HG03575 (cell line): Measurements from ENCODE around the gene CCNY.

ENCODE experiments used
- ATAC-seq: cut with Tn5 transposase; IDR thresholded peaks from one replicate; pipeline ENCODE4 v1.9.1; 2021; ENCODE audit not compliant: unreplicated experiment, insufficient number of reproducible peaks, low FRiP score; ENCODE audit errors: extremely low read depth

CCNY gene

GRCh38 chr10:35488228-35488627 is 151.9 kb downstream of the CCNY start:
- ATAC-seq: no peak

GRCh38 chr10:35492386-35493195 is 156.3 kb downstream of the CCNY start:
- ATAC-seq: no peak

- ATAC-seq: no peak
These were observed 157.1 kb downstream of the CCNY start for GRCh38 chr10:35493196-35494118.

GRCh38 chr10:35495521-35496119 is 159.3 kb downstream of the CCNY start:
- ATAC-seq: peak; percentile 45

GRCh38 chr10:35497909-35498308 is 161.6 kb downstream of the CCNY start:
- no peak for ATAC-seq

GRCh38 chr10:35498693-35499092 is 162.4 kb downstream of the CCNY start:
- ATAC-seq: peak; percentile 55

GRCh38 chr10:35501923-35502322 is 165.6 kb downstream of the CCNY start:
- no peak for ATAC-seq

- ATAC-seq: no peak
These were observed 166.4 kb downstream of the CCNY start for GRCh38 chr10:35502692-35503091.

- no peak for ATAC-seq
These were observed 167.3 kb downstream of the CCNY start for GRCh38 chr10:35503578-35503977.

- no peak for ATAC-seq
These were observed 167.8 kb downstream of the CCNY start for GRCh38 chr10:35504132-35504531.

- no peak for ATAC-seq
These were observed 169.0 kb downstream of the CCNY start for GRCh38 chr10:35505241-35505873.

GRCh38 chr10:35506741-35507140 is 170.4 kb downstream of the CCNY start:
- ATAC-seq: no peak

- no peak for ATAC-seq
These were observed 171.3 kb downstream of the CCNY start for GRCh38 chr10:35507519-35508109.

- no peak for ATAC-seq
These were observed 172.3 kb downstream of the CCNY start for GRCh38 chr10:35508647-35509046.

GRCh38 chr10:35510891-35511290 is 174.6 kb downstream of the CCNY start:
- ATAC-seq: no peak

- ATAC-seq: no peak
These were observed 175.3 kb downstream of the CCNY start for GRCh38 chr10:35511647-35512046.

GRCh38 chr10:35516102-35516670 is 179.9 kb downstream of the CCNY start:
- ATAC-seq: no peak

- ATAC-seq: no peak
These were observed 181.3 kb downstream of the CCNY start for GRCh38 chr10:35517431-35518181.
